Endothelial cell (in vitro differentiated cells): ENCODE measurements around the gene PHB1. TPM values are rescaled to one million over a fixed set of nuclear protein-coding genes. Genes with fewer than 3 reads are reported as not detected.

Experiments used
- DNase-seq: peaks from one replicate; pipeline ENCODE4 v3.0.0; 2021; ENCODE audit warnings: low spot score
- H3K27ac Mint-ChIP-seq: one replicate; pipeline ENCODE4 v1.8.0; 2021; ENCODE audit warnings: mixed read lengths, inconsistent platforms; ENCODE audit not compliant: unreplicated experiment
- H3K27me3 Mint-ChIP-seq: one replicate; pipeline ENCODE4 v1.8.0; 2021; ENCODE audit warnings: mild to moderate bottlenecking, moderate library complexity, mixed read lengths, inconsistent platforms; ENCODE audit not compliant: unreplicated experiment
- H3K36me3 Mint-ChIP-seq: one replicate; pipeline ENCODE4 v1.8.0; 2021; ENCODE audit warnings: mild to moderate bottlenecking, low read depth, mixed read lengths, inconsistent platforms; ENCODE audit not compliant: unreplicated experiment
- H3K4me1 Mint-ChIP-seq: one replicate; pipeline ENCODE4 v1.8.0; 2021; ENCODE audit warnings: mild to moderate bottlenecking, mixed read lengths, inconsistent platforms; ENCODE audit not compliant: unreplicated experiment
- H3K4me3 Mint-ChIP-seq: one replicate; pipeline ENCODE4 v1.8.0; 2021; ENCODE audit warnings: mild to moderate bottlenecking, mixed read lengths, inconsistent platforms; ENCODE audit not compliant: unreplicated experiment
- H3K9me3 Mint-ChIP-seq: one replicate; pipeline ENCODE4 v1.8.0; 2021; ENCODE audit warnings: mixed read lengths, inconsistent platforms; ENCODE audit not compliant: unreplicated experiment
- CTCF ChIP-seq: fragments of 200-600 bp; sonication (generic); IDR thresholded peaks from one replicate; pipeline ENCODE4 v1.5.0; 2021; ENCODE audit warnings: antibody characterized with exemption; ENCODE audit not compliant: unreplicated experiment
- total RNA-seq: library from RNA; stranded (reverse); fragmentation: NEBNext Ultra II Directional; extraction: Animal tissue kit (Norgen Biotek cat#: 25700); gene quantifications from one replicate; pipeline ENCODE4 v1.2.1, GENCODE V29; 2021; ENCODE audit not compliant: unreplicated experiment

The PHB1 gene
- total RNA-seq, 1 donor from 2014 or later = 181 TPM

- peaks cover 16% of the 10 kb centered on the region for H3K27me3 Mint-ChIP-seq
- H3K9me3 Mint-ChIP-seq = no peaks in the 10 kb centered on the region
- DNase-seq = no peak
- H3K36me3 Mint-ChIP-seq = no peaks in the 10 kb centered on the region
- H3K4me3 Mint-ChIP-seq = no peak overlapping the region
- H3K27ac Mint-ChIP-seq = no peak overlapping the region
- no peak for TF ChIP-seq CTCF
- H3K4me1 Mint-ChIP-seq = no peaks in the 10 kb centered on the region
These were observed 43.2 kb upstream of the PHB1 start for GRCh38 chr17:49457564-49458535.

GRCh38 chr17:49456183-49456965 is 41.7 kb upstream of the PHB1 start:
- Mint-ChIP-seq H3K27ac (peak overlapping the region; percentile 20), H3K36me3 (no peaks in the 10 kb centered on the region), H3K9me3 (no peaks in the 10 kb centered on the region), H3K4me1 (no peaks in the 10 kb centered on the region), H3K4me3 (peak overlapping the region; percentile 13), H3K27me3 (peaks cover 15% of the 10 kb centered on the region)
- no peak for TF ChIP-seq CTCF
- DNase-seq = no peak

GRCh38 chr17:49455272-49455861 is 40.7 kb upstream of the PHB1 start:
- H3K4me3 Mint-ChIP-seq = no peak overlapping the region
- no peak for DNase-seq
- H3K36me3 Mint-ChIP-seq = no peaks in the 10 kb centered on the region
- peaks cover 6% of the 10 kb centered on the region for H3K4me1 Mint-ChIP-seq
- peaks cover 15% of the 10 kb centered on the region for H3K27me3 Mint-ChIP-seq
- TF ChIP-seq CTCF = no peak
- H3K9me3 Mint-ChIP-seq = no peaks in the 10 kb centered on the region
- no peak overlapping the region for H3K27ac Mint-ChIP-seq

- Mint-ChIP-seq H3K4me3 (no peak overlapping the region), H3K9me3 (no peaks in the 10 kb centered on the region), H3K27ac (no peak overlapping the region), H3K4me1 (peaks cover 8% of the 10 kb centered on the region), H3K27me3 (peaks cover 17% of the 10 kb centered on the region), H3K36me3 (no peaks in the 10 kb centered on the region)
- TF ChIP-seq CTCF = no peak
- no peak for DNase-seq
These were observed 39.4 kb upstream of the PHB1 start for GRCh38 chr17:49454050-49454449.
